Purkinje cell (primary cell): Measurements from ENCODE around the gene PSMD14. TPM values are rescaled to one million over a fixed set of nuclear protein-coding genes. Genes with fewer than 3 reads are reported as not detected.

Experiments
- polyA plus RNA-seq: library from polyadenylated mRNA; unstranded; fragments of >200 nt; fragmentation: Nextera tagmentation; gene quantifications from 2 replicates; pipeline ENCODE4 v1.2.1, GENCODE V29; 2014

Gene PSMD14
- 137 and 182 TPM in 2 replicates for polyA plus RNA-seq

DNA sequence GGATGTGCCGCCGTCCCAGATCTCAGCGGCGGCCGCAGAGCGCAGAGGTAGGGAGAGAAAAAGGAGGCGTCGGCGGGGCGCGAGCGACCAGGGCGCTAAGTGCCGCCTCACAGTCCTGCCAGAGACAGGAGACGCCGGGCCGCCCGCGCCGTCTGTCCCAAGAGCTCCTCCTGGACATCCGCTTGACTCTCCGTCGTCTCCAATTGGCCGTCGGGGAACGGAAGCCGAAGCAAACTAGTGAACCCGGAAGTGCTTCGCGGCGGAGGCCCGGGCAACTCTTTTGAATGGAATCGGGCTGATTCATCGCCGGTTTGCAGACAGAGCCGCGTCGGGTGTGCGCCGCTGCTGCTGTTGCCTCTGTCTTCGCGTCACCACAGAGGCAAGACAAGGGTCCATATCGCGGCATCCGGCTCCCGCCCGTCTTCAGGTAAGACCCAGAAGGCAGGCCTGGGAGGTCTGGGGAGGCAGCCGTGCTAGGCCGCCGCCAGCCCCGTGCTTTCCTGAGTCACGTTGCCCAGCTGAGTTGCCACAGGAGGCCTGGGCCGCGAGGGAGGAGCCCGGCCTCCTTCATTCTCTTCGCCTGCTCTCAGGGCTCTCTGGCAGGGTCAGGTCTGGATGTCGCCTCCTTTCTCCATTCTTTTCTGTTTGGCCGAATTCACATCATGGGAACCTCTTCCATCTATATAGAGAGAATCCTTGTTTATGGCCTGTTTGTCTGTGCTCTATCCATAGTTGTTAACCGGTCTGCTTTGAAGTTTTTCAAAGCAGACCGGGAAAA, at the start of gene PSMD14:
PSMD14 (plus strand) TSS at position 248 of the 778 bp plus-strand sequence. CDS start 10,401 bp downstream, outside the sequence.

DNA sequence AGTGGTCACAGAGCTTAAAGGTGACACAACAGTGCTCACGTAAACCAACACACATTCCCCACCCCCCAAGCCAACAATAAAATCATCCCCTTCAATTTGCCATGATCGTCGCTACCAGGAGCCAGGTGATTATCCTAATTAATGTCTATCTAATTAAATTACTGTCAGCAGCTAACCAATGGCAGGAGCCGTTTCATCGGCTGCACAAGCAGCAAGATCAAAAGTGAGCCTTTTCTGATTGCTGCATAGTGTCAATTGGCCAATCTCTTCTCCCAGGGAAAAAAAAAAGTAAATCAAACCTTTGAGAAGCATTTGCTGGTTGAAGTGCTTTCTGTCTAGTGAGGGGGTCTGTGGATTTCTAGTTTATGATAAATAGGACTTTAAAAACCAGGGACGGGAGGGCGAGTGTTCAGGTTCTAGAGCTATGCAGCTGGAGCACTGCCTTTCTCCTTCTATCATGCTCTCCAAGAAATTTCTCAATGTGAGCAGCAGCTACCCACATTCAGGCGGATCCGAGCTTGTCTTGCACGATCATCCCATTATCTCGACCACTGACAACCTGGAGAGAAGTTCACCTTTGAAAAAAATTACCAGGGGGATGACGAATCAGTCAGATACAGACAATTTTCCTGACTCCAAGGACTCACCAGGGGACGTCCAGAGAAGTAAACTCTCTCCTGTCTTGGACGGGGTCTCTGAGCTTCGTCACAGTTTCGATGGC, 107.9 kb downstream of the PSMD14 start, which contains the start of gene TBR1:
TBR1 (plus strand) TSS at position 311 of the 721 bp plus-strand sequence; CDS start at position 425, 114 bp downstream.

Other genes starting within 250 kb of the PSMD14 start
- gene TANK, start 148.0 kb upstream of the PSMD14 start, polyA plus RNA-seq, result 145 and 147 TPM in 2 replicates
- 16.6 TPM in 1 of 2 replicates, not detected in the other for gene TBR1, start 107.9 kb downstream of the PSMD14 start, polyA plus RNA-seq